HG03066 (cell line): ENCODE data around the gene TMEM144.

Experiments
- ATAC-seq: cut with Tn5 transposase; IDR thresholded peaks from one replicate; pipeline ENCODE4 v1.9.1; 2021; ENCODE audit warnings: low read depth; ENCODE audit not compliant: unreplicated experiment

TMEM144 gene

DNA sequence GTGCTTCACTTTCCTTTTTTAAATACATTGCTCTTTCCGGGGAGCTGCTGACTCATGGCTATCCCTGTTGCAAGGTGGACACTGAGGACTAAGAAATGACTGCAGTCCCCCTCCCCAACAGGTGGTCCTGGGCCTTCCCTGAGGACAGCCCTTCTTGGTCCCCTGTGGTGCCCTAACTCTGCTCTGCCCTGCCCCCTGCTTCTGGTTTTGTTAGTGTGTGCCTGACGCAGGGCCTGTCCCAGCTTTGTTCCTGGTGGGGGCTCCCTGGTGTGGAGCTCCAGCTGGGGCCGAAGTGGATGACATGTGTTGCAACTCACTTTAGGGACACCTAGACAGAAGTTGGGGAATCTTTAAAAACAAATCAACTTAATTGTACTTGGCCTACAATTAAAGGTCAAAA is 81.9 kb downstream of the TMEM144 start:
- ATAC-seq = no peak

DNA sequence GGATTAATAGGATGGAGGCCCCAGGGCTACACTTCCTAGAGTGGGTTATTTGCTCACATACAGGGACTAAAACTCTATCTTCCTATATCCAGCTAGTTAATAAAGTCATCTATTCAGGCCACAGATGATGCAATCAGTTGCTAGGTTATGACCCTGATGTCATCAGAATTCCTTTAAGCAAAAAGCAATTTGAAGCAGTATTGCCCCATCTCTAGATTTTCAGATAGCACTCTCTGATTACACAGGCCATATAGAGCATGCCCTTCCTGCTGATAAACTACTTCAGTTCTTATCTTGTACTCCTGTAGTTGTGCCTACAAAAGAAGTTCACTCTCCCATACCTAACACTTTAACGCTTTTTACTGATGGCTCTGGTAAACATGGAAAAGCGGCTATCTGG is 84.8 kb downstream of the TMEM144 start:
- ATAC-seq = no peak

DNA sequence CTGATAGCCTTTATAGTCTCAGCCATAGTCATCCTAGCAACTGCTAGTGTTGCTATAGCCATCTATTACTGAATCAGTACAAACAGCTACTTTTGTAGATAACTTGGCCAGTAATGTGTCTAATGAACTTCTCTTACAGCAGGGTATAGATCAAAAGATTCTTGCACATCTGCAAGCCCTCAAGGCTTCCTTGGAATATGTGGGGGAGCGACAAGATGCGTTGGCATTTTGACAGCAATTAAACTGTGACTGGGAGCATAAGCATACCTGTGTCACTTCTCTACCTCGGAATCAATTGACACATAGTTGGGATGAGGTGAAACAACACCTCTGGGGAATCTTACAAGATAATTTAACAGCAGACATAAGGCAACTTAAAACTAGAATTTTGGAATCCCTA is 87.6 kb downstream of the TMEM144 start:
- ATAC-seq = no peak

DNA sequence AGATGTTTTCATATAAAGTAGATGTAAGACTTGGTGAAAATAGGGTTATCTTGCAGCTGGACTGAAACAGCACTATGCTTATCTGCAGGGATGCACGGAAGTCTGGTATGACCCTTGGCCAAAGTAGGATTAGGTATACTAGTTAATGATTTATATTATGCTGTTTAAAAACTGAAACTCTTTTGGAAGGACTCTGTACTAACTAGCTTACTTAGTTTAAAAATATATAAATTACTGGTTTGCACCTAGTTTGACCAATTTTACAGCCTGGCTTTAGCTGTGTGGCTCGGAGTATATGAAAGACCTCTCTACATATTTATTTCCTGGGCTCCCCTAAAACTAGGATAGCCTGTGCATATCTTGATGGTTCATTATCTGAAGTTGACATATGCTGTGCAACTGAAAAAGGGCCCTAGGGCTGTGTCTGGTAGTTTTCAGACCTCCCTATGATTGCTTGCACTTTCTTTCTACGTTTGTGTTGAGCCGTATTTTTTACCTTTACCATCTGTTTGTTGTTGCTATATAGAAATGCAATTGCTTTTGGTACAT is 89.2 kb downstream of the TMEM144 start:
- no peak for ATAC-seq

DNA sequence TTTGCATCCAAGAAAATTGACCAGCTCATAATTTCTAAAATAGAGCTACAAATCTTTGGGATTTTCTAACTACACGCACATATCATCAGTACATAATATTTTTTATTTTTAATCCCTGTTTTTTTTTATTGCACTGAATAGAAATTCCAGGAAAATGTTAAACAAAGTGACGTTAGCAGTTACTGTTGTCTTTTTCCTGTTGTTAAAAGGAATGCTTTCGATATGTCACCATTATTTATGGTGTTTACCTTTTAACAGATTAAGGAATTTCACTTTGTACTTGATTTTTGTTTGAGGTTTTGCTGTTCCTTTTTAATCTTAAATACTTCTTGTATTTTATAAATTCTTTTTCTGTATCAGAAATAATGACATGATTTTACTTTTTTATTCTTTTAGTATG is 89.7 kb downstream of the TMEM144 start:
- no peak for ATAC-seq

DNA sequence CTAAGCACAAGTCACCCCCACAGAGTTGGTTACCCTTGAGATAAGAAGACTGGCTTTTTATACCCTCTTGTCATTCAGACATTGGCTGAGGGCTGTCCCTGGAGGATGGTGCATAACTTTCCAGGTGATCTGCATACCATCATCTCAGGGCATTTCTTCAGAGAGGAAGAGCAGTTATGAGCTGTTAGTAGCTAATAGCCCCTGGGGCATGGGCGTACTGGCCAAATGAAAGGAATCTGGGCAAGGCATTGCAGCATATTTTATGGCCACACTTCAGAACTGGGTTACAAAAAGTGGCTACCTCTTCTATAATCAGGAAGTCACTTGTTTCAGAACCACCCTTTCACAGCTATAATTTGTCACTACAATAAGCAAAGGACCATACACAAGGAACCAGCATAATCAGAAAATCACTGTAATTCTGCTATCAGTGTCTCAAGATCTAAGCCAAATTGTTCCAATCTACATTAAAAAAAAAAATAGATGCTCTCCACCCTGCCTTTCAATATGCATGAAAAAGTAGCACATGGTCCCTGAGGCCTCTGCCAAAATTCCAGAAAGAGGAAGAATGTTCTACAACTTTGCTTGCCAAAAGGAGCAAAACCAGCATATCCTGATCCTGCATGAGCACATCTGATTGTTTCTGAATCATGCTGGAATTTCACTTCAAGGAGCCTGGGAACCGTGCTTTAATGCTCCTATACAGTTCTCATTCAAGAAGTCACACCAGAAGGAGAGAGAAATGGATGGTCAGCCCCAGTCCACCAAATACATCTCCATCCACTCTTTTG is 92.0 kb downstream of the TMEM144 start:
- no peak for ATAC-seq

DNA sequence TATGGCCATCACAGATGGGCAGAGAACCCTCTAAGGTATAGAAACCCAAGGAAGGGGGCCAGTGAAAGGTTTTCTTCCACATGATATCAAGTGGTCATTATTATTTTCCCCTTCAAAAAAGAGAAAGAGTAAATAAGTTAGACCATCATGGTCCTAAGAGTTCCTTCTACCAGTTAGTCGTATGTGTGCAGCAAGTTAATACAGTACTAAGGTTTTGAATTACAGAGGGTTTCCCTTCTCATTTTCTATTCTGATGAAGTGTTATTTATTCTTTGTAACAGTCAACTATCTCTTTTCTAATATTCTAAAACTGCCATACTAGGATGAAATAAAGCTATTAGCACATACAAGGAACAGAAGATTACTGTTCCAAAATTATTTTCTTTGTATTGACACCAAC is 94.4 kb downstream of the TMEM144 start:
- ATAC-seq = no peak
